Esophagus squamous epithelium (tissue), 4 donors: ENCODE data around the gene PRRX1.

ENCODE experiments used
- CTCF ChIP-seq, 6 experiments: fragments of 450-650 bp in 4 of 6; fragments of 200-600 bp in 2 of 6; sonication (generic) in 2 of 6; IDR thresholded peaks; one replicate each; pipeline ENCODE4 v1.5.1; 2016 to 2019; ENCODE audit warnings: antibody characterized with exemption in 6 of 6, mild to moderate bottlenecking in 4 of 6, moderate library complexity in 4 of 6
- POLR2A ChIP-seq, 4 donors: fragments of 450-650 bp; IDR thresholded peaks; one replicate each; pipeline ENCODE4 v1.6.1; 2017; ENCODE audit warnings: antibody characterized with exemption in 4 of 4, mild to moderate bottlenecking in 4 of 4, moderate library complexity in 3 of 4

DNA sequence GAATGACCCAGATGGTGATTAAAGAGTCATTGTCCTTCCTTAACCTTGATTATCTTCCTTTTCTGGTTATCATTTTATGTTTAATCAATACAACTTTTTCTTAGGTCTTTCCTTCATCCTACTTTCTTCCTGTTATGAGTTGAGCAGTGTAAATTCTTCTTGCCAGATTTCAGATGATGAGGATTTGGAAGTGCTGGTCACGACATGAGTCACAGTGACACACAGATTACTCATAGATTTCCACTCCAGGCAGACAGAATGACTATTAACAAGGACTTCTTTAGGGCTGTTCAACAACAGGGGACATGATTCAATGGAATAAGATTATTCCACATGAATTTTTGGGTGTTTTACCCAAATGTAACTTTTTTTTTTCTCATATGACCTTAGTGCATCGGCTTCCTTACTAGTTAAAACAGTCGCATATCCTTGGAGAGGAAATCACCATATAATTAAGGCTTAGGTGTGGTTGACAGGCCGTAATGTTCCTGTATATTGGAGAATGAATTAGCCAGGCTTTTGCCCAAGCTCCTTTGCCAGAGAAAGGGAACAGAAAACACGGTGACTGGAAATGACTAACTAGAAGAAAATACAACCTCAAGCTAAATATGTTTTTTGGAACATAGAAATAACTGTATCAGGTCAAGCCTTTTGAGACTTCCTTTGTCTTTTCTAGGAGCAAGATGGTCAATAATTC is 44.2 kb downstream of the PRRX1 start:
- TF ChIP-seq POLR2A (IDR thresholded peaks at IDR 0.05), result no peak
- TF ChIP-seq CTCF (IDR thresholded peaks at IDR 0.05), result no peak
